ENCODE results near the gene LSM4.

LSM4 gene

DNA sequence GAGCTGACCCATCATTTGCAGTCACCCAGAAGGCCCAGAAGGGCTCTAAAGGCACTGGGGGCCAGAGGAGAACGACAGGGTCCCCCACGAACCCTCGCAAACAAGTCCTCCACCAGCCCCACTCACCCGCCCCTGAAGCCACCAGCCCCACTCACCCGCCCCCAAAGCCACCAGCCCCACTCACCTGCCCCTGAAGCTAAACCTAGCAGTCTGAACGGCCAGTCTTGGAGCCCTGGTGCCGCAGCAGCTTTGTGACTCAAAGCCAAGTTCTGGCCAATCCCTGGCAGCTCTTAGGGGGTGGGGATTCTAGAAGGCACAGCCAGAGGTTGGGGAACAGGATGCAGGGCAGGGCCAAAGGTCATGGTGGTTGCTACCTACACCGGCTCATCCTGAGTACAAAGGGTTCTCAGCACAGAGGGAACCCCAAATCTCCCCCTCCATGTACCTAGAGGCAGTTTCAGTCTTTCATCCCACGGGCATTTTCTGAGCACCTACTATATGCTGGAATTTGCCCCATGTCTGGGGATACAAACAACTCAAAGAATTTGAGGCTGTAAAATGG lies 48.6 kb downstream of the LSM4 start, which contains the start of gene IQCN:
IQCN (minus strand) TSS at position 234 of the 562 bp plus-strand sequence. CDS start 4,974 bp downstream, outside the sequence.
- DNase-seq, result no peak

DNA sequence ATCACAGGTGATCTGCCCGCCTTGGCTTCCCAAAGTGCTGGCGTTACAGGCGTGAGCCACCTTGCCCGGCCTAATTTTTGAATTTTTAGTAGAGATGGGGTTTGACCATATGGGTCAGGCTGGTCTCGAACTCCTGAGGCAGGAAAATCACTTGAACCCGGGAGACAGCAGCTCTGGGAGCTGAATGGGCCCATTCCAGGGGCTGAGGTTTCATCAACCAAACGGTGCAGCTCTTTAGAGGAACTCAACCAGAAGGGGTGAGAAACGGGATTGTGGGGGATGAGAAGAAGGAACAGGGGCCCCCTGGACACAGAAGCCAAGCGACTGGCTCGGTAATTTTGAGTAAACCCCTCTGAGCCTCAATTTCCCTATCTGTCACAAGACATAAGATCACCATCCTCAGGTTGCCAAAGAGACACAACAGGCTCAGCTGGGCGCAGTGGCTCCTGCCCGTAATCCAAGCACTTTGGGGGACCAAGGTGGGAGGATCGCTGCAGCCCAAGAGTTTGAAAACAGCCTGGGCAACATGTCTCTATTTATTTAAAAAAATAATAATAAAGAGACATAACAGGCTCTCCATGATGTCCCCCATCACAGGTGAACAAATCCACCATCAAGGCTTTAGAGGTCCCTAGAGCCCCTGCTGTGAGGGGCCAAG lies 49.2 kb downstream of the LSM4 start:
- no peak for DNase-seq

DNA sequence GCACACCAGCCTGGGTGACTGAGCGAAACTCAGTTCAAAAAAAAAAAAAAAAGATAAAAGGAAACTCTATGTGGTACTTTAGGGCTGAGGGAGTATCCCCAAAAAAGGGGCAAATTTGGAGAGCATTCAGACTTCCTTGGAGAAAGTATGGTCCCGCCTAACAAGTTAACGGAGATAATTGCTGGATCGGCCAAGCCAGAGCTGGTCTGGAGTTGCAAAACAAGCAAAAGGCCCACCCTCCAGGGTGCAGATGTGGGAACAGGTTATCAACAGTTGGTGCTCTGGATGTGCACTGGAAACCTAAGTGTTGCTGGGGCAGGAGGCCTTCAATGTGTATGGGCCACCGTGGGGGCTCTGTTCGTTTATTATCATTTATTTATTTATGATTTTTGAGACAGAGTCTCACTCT lies 51.4 kb downstream of the LSM4 start:
- no peak for DNase-seq

DNA sequence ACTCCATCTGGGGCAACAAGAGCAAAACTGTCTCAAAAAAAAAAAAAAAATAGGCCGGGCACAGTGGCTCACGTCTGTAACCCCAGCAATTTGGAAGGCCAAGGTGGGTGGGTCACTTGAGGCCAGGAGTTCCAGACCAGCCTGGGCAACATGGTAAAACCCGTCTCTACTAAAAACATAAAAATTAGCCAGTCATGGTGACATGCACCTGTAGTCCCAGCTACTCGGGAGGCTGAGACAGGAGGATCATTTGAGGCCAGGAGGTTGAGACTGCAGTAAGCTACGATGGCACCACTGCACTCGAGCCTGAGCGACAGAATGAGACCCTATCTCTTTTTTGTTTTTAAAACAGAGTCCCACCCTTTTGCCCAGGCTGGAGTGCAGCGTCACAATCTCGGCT lies 52.5 kb downstream of the LSM4 start:
- DNase-seq, result no peak

DNA sequence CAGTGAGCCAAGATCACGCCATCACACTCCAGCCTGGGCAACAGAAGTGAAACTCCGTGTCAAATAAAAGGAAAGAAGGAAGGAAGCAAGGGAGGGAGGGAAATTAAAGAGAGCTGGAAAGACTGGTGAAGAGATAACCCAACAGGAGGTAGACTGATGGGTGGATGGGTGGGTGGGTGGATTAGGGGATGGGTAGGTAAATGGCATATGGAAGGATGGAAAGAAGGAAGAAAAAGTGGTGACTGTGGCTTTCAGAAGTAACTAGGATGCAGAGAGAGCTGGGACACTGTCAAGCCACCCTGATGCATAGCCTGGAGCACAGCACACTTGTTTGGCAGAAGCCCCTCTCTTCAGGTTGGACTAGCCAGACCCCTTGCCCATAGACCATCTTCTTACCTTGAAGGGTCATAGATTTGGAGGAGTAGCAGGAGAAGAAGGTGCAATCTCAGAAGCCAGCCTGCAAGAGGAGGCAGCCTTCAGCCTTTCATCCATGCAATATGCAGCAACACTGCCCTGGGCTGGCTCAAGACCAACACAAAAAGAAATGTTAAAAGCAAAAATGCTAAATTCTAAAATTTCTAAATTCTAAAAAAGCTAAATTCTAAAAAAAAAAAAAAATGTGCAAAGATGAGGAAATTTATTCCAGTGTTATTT lies 53.7 kb downstream of the LSM4 start:
- DNase-seq, result no peak

DNA sequence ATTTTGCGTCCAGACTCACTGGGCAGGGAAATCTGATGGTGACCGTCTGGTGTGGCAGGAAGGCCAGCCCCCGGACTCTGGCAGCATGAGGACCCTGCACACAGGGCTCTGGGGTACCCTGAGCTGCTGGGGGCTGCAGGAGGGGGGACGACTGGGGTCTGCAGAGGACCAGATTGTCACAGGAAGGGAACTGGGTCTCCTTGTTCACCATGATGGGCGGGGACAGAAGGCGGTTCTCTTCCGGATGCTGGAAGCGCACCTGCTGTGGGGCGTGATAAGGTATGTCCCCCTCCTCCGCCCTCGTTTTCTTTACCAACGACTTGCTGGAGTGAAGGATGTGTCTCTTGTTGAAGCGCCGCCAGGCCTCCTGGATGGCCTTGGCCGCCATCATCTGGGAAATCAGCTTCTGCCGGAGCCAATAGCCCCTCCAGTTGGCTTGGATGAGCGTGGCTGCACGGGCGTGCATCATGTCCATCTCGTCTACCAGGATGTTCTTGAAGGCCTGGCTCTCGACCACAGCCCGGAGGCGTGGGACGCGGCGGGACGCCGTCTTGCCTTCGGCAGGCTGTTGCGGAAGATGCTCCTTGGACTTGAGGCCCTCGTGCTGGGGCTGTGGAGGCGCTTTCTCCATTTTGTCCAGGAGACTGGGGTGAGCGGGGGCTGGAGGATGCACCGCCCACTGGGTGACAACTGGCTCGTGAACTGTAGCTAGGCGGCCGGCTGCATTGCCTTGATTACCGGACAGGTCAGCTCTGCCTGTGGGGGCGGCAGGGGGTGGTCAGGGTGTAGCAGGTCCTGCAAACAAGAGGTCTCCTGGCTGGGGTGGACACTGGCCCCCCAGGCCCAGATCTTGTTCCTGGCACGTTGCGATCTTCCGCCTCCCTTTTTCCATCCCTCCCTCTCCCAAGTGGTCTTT lies 55.8 kb downstream of the LSM4 start:
- DNase-seq, result no peak

DNA sequence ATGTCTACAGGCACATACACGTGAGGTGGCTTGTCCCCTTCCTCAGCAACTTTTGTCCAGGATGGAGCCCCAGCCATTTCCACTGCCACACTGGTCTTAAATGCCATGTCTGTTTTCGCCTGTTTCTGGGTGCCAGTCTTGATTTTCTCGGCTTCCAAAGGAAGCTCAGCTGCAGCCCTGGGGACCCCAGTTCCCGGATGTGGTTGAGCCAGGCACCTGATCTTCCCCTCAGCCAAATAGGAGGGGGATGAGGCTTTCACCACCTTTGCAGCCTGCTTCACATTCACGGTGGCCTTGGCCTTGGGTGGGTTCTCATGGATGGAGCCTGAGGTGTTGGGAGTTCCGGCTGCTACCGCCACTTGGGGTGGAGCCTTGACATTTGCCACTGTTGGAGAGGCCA lies 57.3 kb downstream of the LSM4 start:
- DNase-seq, result no peak

DNA sequence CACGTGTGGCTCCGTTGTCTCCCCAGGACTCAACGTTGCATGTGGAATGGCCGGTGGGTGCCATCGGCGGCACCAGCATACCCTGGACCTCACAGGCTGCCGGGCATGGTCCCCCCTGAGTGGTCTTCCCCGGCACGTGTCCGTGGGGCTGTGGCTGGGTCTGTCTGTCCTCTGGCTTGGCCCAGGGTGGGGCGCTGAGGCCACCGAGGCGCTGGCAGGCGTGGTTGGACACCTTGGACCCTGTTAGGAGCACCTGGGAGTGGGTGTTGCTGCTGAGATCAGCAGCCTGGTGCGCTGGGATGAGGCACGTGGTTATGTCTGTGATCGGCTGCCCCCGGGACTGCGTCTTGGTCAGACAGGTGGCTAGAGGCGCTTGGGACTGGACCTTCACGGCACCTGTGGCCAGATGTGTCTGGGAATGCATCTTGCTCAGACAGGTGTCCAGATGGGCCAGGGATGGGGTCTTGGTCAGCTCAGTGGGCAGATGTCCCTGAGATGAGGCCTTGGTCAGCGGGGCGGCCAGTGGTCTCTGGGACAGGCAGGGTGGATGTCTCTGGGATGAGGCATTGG lies 57.8 kb downstream of the LSM4 start:
- no peak for DNase-seq

DNA sequence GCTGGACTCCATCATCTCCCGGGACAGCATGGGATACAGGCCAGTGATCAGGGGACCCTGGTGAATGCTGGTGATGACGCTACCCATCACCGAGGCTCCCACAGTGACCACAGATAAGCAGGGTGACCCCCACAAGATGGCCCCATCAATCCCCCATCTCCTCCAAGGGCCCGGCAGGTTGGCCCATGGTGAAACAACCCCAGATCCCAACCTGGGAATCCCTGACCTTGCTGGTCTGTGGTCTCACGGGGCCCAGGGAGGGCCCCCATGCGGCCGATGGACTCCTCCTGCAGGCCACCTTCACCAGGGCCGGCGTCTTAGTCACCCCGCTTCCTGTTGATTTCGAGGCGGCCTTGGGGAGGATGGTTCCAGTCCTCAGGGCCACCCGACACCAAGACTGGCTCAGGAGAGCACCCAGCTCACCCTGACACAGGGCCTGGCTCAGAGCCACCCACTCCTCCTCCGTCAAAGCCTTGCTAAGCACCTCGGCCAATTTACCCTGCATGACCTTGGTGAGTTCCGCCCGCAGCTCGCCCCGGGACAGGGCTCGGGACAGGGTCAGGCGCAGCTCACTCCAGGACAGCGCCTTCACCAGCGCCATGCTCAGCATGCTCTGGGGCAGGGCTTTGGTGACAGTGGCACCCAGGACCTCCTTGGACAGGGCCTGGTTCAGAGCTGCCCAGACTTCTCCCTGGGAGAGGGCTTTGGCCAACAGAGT lies 58.6 kb downstream of the LSM4 start:
- DNase-seq, result no peak

DNA sequence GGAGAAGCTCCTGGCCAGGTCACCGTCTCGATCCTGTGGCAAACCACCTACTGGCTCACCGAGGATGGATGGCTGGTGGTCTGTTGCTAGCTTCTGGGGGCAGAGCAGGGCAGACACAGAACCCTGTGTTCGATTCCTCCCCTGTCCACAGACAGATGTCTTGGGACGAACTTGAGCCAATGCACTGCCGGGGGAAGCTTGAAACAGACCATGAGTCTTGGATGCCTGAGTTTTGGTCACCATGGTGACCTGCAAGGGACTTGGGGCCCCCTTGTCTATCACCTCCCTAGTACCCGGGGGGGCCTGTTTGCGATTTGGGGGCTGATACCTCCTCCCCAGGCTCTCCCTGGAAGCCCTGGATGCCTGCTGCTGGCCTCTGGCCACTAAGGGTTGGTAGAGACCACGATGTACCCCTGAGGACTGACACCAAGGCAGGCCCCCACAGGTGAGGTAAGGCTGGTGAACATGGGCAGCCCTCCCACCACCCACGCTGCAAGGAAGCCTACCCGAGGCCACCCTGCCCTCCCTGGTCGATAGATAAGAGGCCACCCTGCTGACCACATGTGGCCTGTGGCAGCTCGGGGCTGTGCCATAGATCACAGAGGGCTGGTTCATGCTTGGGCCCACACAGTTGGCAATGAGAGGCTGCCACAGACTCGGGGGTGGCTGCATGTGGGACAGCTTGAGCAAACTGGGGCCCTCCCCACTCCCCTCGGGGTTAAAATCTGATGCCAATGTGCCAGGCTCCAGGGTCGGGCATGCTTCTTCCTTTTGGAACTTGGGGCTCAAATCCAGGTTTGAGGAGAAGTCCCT lies 59.3 kb downstream of the LSM4 start:
- no peak for DNase-seq

DNA sequence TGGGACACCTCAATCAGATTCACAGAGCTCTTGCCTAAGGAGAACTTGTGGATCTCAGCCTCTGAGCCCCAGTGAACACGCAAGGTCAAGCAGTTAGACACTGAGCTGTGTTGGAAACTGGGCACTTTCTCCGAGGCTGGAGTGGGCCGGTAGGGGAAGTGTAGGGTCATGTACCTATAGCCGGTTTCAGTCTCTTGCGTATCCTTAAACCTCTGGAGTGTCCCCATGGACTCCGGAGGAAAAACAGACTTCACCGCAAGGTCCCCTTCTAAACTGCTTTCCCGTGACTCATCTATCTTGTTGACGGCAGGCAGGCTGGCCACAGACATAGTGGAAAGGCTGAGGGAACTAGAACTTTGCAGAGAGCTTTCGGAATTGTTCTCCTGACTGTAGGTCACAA lies 60.0 kb downstream of the LSM4 start:
- no peak for DNase-seq

DNA sequence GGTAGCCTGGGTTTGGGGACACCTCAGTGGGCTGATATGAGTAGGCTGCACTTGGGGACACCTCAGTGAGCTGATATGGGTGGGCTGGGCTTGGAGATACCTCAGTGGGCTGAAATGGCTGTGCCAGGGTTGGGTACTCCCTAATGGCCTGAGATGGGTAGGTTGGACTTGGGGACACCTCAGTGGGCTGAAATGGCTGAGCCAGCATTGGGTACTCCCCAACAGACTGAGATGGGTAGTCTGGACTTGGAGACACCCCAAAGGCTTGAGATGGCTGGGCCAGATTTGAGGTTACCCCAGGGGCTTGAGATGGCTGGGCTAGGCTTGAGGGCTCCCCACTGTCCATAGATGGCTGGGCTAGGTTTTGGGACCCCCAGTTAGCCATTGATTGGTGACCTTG lies 60.7 kb downstream of the LSM4 start:
- DNase-seq, result no peak

DNA sequence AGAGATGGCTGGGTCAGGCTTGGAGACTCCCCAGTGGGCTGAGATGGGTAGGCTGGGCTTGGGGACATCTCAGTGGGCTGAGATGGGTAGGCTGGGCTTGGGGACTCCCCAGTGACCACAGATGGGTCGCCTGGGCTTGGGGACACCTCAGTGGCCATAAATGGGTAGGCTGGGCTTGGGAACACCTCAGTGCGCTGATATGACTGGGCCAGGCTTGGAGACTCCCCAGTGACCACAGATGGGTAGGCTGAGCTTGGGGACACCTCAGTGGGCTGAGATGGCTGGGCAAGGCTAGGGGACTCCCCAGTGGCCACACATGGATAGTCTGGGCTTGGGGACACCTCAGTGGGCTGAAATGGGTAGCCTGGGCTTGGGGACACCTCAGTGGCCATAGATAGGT lies 61.4 kb downstream of the LSM4 start:
- DNase-seq, result no peak

DNA sequence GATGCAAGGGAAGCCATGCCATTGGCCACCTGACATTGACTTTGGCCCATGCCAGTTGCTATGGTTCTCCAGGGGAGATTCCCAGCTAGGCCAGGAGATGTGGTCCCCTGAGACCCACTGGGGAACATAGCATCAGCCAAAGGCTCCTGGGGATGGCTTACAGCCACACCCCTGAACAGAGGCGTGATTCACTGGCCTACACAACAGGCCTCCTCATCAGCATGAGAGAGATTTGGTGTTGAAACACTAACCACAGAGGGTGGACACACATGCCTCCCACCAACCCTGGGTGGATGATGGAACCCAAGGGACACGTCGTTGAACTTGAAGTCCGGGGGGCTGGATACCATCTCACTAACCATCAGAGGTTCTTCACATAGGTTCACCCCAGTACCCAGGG lies 63.0 kb downstream of the LSM4 start:
- DNase-seq, result no peak

DNA sequence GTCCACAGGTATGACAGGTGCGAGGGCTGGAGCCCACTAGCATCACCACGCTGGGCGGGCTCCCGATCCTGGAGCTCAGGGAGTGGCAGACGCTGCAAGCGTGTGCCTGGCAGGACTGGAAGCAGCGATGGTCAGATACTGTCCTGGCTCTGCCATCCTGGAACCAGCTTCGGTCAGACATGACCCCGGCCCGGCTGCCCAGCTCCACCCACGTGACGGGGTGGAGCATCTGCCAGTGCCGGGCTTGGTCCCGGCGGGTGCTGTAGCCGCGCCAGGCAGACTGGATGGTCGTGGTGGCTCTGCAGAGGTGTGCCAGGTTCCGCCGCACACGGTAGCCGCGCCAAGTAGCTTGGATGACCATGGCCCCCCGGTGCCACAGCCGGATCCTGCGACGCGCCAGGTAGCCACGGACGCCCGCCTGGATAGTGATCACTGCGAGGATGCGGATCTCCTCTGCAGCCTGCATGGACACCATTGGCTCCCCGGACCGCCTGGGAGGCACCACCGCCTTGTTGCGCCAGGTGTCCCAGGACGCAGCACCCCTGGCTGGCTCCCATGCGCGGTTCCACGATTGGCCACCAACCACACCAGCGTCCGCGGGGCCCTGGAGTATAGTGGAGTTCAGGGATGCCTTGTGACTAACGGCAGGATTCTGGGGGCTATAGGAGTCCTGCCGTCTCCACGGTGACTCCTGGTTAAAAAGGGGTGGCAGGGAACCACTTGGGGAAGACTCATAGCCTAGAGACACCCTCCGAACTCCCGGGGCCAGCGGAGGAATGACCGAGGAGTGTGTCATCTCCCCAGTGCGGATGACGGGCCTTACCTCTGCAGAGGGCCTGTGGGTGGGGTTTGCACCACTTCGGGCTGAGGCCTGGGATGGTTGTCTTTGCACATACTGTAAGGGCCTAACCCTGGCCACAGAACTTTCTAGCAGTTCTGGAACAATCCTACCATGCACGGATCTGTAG lies 65.1 kb downstream of the LSM4 start:
- no peak for DNase-seq
